Measurements from ENCODE around the gene LARGE1.

Gene LARGE1

GRCh38 chr22:33386270-33386669, 534.0 kb downstream of the LARGE1 start:
- in situ Hi-C loops (cut with MboI; ENCODE audit: low sequenced_read_pairs, unreplicated experiment) = no loop called here
- no peak for DNase-seq (ENCODE audit: low spot score)
- TF ChIP-seq CTCF (IDR thresholded peaks at IDR 0.05; ENCODE audit: borderline replicate concordance, control extremely low read depth, extremely low read depth, insufficient read depth, missing control alignments) = no peak

GRCh38 chr22:33385611-33386010, 534.7 kb downstream of the LARGE1 start:
- no peak for TF ChIP-seq CTCF (IDR thresholded peaks at IDR 0.05; ENCODE audit: borderline replicate concordance, control extremely low read depth, extremely low read depth, insufficient read depth, missing control alignments)
- no peak for DNase-seq (ENCODE audit: low spot score)
- in situ Hi-C loops (cut with MboI; ENCODE audit: low sequenced_read_pairs, unreplicated experiment) = no loop called here

GRCh38 chr22:33382436-33382835, 537.8 kb downstream of the LARGE1 start:
- in situ Hi-C loops (cut with MboI; ENCODE audit: low sequenced_read_pairs, unreplicated experiment) = no loop called here
- no peak for TF ChIP-seq CTCF (IDR thresholded peaks at IDR 0.05; ENCODE audit: borderline replicate concordance, control extremely low read depth, extremely low read depth, insufficient read depth, missing control alignments)
- DNase-seq (ENCODE audit: low spot score) = no peak

- no peak for DNase-seq (ENCODE audit: low spot score)
- in situ Hi-C loops (cut with MboI; ENCODE audit: low sequenced_read_pairs, unreplicated experiment) = no loop called here
- no peak for TF ChIP-seq CTCF (IDR thresholded peaks at IDR 0.05; ENCODE audit: borderline replicate concordance, control extremely low read depth, extremely low read depth, insufficient read depth, missing control alignments)
Measured at GRCh38 chr22:33381531-33382406, 538.5 kb downstream of the LARGE1 start.

GRCh38 chr22:33380789-33381530, 539.3 kb downstream of the LARGE1 start:
- in situ Hi-C loops (cut with MboI; ENCODE audit: low sequenced_read_pairs, unreplicated experiment) = no loop called here
- DNase-seq (ENCODE audit: low spot score) = no peak
- no peak for TF ChIP-seq CTCF (IDR thresholded peaks at IDR 0.05; ENCODE audit: borderline replicate concordance, control extremely low read depth, extremely low read depth, insufficient read depth, missing control alignments)

- in situ Hi-C loops (cut with MboI; ENCODE audit: low sequenced_read_pairs, unreplicated experiment) = no loop called here
- no peak for DNase-seq (ENCODE audit: low spot score)
- TF ChIP-seq CTCF (IDR thresholded peaks at IDR 0.05; ENCODE audit: borderline replicate concordance, control extremely low read depth, extremely low read depth, insufficient read depth, missing control alignments) = no peak
Measured at GRCh38 chr22:33379836-33380235, 540.4 kb downstream of the LARGE1 start.
